GM21423 (cell line): ENCODE results near the gene PDHX.
"Not testable (repeated sequence)": the region's sequence is repeated elsewhere in the genome, so short reads cannot be mapped to it uniquely, and the experiment has no call there.

Source experiments
- ATAC-seq: cut with Tn5 transposase; IDR thresholded peaks from one replicate; pipeline ENCODE4 v1.9.1; 2021; ENCODE audit warnings: mild to moderate bottlenecking, moderate library complexity; ENCODE audit not compliant: unreplicated experiment

PDHX gene

DNA sequence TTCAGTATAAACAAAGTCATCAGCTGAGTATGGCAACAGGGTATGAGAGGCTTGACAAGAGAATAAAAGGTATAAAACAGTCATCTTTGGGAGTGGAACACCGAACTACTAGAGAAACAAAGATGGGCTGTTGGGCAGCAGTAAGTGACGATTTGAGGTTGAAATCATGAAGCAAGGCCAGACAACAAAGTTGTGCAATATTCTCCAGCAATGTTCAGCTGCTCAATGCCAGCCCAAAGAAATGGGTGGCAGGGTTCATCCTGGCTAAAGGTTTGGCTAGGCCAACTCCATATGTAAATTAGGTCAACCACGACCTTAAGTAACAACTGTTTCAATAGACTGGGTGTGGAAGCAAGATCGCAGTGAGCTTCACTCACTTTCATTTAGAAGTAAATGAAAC is 6.5 kb upstream of the PDHX start:
- no peak for ATAC-seq

DNA sequence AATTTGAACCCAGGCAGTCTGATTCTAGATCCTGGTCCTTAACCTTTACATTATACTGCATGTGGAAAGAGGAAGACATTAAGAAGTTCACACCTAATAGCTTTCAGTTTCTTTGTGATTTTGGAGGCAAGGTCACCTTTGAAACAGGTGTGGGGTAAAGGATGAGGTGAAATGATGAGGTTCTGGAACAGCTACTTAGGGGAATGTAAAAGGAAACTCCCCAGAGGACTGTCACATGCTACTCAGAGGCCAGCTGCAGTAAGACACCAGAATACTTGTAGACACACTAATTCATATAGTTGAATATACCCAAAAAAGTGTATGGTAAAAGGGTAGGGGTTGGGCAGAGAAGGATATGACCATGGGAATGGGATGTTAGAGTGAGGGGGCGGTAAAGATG is 5.6 kb upstream of the PDHX start:
- ATAC-seq = peak; percentile 47

- ATAC-seq = no peak
These were observed 4.7 kb upstream of the PDHX start for GRCh38 chr11:34911676-34912075.

DNA sequence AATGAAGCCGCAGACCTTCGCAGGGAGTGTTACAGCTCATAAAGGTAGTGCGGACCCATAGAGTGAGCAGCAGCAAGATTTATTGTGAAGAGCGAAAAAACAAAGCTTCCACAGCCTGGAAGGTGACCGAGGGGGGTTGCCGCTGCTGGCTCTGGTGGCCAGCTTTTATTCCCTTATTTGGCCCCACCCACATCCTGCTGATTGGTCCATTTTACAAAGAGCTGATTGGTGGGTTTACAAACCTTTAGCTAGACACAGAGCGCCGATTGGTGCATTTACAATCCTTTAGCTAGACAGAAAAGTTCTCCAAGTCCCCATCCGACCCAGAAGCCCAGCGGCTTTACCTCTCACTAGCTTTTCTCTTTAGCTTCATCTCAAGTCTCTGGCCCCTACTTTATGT is 2.9 kb upstream of the PDHX start:
- not testable (repeated sequence) for ATAC-seq

GRCh38 chr11:34915136-34916014 is 1.0 kb upstream of the PDHX start:
- ATAC-seq = peak; percentile 9

DNA sequence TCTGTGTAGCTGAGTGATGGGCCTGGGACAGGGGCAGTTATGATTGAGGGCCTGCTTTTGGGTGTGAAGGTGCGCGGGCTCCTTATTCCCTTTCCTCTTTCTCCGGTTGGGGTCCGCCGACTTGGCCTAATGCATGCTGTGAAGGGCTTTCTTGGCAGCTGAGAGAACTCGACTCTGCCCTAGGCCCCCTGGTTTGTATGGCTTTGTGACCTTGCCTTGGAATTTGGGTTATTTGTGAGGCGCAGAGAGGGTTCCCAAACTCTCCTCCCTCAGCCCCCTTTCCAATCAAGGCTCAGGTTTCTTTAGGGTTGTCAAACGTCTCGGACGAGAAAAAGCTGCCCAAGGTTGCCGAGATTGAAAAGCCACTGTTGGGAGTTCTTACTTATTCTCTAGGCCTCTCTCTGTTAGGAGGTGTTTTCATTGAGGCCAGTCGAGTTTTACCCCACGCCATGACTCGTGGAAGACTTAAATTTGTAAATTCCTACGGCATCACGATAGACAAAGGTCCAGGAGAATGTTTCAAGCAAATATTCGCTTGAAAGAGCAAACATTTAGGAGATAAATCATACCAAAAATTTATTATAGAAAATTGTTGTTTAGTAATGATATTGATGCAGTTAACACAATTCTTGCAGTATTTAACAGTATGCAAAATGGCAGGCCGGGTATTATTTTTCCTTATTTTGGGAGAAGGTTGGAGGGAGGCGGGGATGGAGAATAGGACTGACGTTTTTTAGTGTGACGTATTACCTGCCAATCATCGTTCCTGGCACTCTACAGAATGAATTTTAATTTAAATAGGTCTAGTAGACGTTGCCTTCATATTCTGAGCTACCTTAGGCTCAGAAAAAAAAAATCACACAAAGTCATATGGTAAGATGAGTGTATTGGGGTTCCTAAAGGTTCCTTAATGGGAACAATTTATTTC is 689 bp downstream of the PDHX start:
- ATAC-seq = peak; percentile 21

DNA sequence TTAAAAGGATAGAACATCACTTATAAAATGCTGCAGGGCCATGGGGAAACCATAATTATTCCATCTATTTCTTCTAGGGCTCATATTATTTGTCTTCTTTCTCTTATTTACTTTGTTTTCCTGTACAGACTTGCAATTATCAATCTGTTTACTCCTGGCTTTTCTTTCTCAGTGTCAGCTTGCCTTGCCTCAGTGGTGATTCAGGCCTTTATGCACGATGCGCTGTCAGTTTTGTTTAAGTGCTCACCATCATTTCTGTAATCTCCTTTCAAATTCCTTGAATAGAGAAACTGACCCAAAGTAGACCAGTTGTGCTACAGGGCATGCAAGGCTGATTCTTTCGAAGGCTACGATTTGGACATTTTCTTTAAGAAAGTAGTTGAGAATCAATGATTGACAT is 4.7 kb downstream of the PDHX start:
- ATAC-seq = no peak

DNA sequence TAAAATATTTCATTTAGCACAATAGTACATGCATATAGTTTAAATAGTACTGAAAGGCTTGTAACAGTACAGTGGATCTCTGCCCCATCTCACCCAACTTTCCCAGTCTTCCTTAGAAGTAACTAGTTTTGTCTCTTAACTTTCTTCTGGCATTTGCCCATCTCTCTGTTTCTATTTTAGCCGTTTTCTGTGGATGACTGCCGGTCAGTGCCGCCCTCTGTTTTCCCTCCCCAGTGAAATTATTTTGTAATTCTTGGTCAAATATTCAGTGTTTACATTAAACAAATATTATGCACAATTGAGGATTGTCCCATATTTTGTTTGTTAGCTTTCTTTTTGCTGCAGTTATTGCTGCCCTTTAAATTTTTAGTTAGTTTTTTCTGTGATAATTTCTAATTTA is 8.3 kb downstream of the PDHX start:
- no peak for ATAC-seq

DNA sequence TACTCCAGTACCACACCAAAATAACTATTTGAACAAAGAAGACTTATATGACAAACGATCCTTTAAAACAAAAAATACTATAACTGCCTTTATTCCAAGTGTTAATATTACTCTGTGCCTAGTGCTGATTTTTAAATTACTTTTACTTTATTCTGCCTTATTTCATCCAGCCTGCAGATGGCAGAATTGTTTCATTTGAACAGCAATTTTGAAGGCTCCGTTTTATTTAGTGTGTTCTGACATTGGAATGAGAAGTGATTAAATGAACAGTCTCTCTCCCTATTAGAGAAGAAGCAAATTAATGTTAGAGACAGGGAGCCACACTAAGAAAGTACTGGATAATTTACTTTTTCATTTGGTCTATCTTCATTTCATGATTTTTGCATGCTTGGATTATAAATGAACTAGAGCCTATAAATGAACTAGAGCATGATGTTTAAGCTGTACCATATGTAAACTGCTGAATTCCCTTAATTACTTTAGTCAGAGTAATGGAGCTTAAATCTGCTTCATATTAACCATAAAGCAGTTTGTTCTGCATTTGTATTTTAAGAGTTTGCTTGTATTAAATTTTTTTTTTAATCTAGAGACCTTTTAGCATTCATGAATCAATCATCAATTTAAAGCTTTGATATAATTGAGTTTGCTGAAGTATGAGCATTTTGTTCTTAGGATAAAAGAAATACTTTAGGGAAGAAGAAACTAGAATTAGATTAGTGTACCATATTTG is 9.8 kb downstream of the PDHX start:
- no peak for ATAC-seq

- ATAC-seq = no peak
These were observed 10.4 kb downstream of the PDHX start for GRCh38 chr11:34926831-34927132.

- ATAC-seq = no peak
These were observed 12.0 kb downstream of the PDHX start for GRCh38 chr11:34928268-34928959.

DNA sequence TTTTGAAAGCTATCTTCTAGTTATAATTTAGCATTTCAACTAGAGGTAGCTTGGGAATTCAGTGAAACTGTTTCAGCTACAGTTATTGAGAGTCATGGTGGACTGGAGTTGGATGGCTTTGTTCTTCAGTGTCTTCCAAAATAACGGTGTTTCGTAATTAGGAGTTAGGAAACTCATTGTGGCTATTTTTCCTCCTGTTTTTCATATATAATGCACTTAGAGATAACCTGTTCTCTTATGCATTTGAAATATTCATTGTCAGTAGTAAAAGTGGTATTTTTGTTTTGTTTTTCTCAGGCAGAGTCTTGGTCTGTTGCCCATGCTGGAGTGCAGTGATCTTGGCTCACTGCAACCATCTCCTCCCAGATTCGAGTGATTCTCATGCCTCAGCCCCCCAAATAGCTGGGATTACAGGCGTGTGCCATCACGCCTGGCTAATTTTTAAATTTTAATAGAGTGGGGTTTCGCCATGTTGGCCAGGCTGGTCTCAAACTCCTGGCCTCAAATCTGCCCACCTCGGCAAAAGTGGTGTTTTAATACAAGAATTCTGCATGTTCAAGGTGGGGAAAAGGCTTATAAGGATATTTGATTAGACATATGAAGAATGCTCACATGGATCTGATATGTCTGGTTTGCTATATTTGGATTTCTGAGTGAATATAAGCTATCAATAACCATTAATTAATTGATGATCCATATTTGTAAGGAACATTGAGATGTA is 12.7 kb downstream of the PDHX start:
- no peak for ATAC-seq

GRCh38 chr11:34929794-34930763 is 13.7 kb downstream of the PDHX start:
- no peak for ATAC-seq

DNA sequence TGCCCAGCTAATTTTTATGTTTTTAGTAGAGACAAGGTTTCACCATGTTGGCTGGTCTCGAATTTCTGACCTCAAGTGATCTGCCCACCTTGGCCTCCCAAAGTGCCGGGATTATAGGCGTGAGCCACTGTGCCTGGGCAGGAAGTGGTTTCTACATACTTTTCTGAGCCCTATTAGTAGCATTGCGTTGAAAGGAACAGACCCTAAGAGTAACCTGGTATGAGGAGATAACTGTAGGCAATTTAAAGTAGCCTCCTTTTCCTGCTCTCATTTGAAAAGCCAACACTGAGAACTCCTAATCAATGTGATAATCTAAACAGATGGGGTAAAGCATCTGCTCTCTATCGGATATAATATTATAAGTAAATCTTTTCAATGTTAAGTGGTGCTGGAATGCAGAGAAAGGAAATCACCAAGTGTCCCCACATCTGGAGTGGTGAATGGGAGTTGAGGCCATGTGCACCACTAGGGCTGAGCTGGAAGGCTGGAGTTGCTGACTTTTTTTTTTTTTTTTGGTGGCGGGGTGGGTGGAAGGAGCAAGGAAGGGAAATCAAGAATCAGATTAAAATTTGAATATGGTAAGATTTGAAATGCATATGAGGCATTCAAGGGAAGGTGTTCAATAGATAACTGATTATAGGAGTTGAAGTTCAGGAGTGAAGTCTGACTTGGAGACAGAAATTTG is 20.7 kb downstream of the PDHX start:
- no peak for ATAC-seq

GRCh38 chr11:34938611-34939010 is 22.2 kb downstream of the PDHX start:
- ATAC-seq = no peak

- ATAC-seq = no peak
These were observed 23.7 kb downstream of the PDHX start for GRCh38 chr11:34940026-34940677.

GRCh38 chr11:34941688-34942087 is 25.3 kb downstream of the PDHX start:
- no peak for ATAC-seq

DNA sequence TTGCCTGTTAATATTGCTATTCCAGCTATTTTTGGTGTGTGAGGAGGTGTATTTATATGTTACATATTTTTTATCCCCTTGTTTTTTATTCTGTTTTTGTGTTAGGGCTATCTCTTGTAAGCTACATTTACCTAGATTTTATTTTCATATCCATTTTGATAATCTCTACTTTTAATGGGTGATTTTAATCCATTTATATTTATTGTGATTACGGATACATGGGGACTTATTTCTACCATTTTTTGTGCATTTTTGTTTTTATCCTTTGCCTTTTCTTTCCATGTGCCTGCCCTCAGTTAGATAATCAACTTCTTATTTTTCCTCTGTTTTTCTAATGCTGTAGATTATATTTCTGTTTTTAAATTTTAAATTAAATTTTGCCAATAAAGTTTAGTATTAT is 28.3 kb downstream of the PDHX start:
- ATAC-seq = no peak
